ENCODE results near the gene CUBN. TPM values are rescaled to one million over a fixed set of nuclear protein-coding genes. Genes with fewer than 3 reads are reported as not detected.

Gene CUBN
- total and polyA plus RNA-seq, 9 of the 15 experiments (the other 6 are each of a cell fraction or from before 2014, with no cell fraction given): 0.04 to 0.33 (median 0.09) TPM

GRCh38 chr10:16817125-16818019, 312.2 kb downstream of the CUBN start, which contains the start of gene RSU1 (continued):
- TF ChIP-seq SRSF9 (IDR thresholded peaks at IDR 0.05; ENCODE audit: borderline replicate concordance, low read depth, low read length): no peak
- peak; percentile 71; the same call in 1 of the 2 replicates for TF ChIP-seq ZBTB7A (IDR thresholded peaks at IDR 0.05; ENCODE audit: borderline replicate concordance, control insufficient read depth, low read depth, low read length)
- TF ChIP-seq MAFK (IDR thresholded peaks at IDR 0.05; ENCODE audit: low read length): peak; percentile 5; the same call in 1 of the 2 replicates
- TF ChIP-seq, protein P1, sequence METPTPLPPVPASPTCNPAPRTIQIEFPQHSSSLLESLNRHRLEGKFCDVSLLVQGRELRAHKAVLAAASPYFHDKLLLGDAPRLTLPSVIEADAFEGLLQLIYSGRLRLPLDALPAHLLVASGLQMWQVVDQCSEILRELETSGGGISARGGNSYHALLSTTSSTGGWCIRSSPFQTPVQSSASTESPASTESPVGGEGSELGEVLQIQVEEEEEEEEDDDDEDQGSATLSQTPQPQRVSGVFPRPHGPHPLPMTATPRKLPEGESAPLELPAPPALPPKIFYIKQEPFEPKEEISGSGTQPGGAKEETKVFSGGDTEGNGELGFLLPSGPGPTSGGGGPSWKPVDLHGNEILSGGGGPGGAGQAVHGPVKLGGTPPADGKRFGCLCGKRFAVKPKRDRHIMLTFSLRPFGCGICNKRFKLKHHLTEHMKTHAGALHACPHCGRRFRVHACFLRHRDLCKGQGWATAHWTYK (CRISPR knock-in tag; IDR thresholded peaks at IDR 0.05): 0 out of 2 replicates have a peak, but pooled peaks have one; percentile 65
- no peak for TF ChIP-seq KAT7 (CRISPR knock-in tag; IDR thresholded peaks at IDR 0.05; ENCODE audit: borderline replicate concordance)
- no peak for TF ChIP-seq TCF15 (CRISPR knock-in tag; IDR thresholded peaks at IDR 0.05)
- no peak for TF ChIP-seq ETS2 (tag; IDR thresholded peaks at IDR 0.05; ENCODE audit: borderline replicate concordance, poor library complexity, severe bottlenecking)
- peak; percentile 77 for TF ChIP-seq PHF8 (IDR thresholded peaks at IDR 0.05; ENCODE audit: borderline replicate concordance, low read length)
- TF ChIP-seq ESRRA (IDR thresholded peaks at IDR 0.05; ENCODE audit: borderline replicate concordance, low read depth): peak; percentile 11; the same call in 1 of the 2 replicates
- no peak for TF ChIP-seq CHD2 (IDR thresholded peaks at IDR 0.05; ENCODE audit: low read depth, low read length)
- TF ChIP-seq DIDO1 (tag; IDR thresholded peaks at IDR 0.05; ENCODE audit: low read depth): 0 out of 2 replicates have a peak, but pooled peaks have one; percentile 32
- no peak for TF ChIP-seq DDX20 (tag; IDR thresholded peaks at IDR 0.05; ENCODE audit: low read depth)
- TF ChIP-seq POLR3G (IDR thresholded peaks at IDR 0.05; ENCODE audit: extremely low read depth, insufficient read length, insufficient replicate concordance): no peak
- TF ChIP-seq CREM (IDR thresholded peaks at IDR 0.05; ENCODE audit: low read depth): peak; percentile 61
- TF ChIP-seq L3MBTL2 (IDR thresholded peaks at IDR 0.05): peak; percentile 83
- no peak for TF ChIP-seq HNRNPUL1 (IDR thresholded peaks at IDR 0.05; ENCODE audit: low read length)
- TF ChIP-seq ZNF124 (CRISPR knock-in tag; IDR thresholded peaks at IDR 0.05): no peak
- TF ChIP-seq, protein P2, sequence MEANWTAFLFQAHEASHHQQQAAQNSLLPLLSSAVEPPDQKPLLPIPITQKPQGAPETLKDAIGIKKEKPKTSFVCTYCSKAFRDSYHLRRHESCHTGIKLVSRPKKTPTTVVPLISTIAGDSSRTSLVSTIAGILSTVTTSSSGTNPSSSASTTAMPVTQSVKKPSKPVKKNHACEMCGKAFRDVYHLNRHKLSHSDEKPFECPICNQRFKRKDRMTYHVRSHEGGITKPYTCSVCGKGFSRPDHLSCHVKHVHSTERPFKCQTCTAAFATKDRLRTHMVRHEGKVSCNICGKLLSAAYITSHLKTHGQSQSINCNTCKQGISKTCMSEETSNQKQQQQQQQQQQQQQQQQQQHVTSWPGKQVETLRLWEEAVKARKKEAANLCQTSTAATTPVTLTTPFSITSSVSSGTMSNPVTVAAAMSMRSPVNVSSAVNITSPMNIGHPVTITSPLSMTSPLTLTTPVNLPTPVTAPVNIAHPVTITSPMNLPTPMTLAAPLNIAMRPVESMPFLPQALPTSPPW (CRISPR knock-in tag; IDR thresholded peaks at IDR 0.05): peak; percentile 91
- peak; percentile 62; the same call in 1 of the 2 replicates for TF ChIP-seq JUND (IDR thresholded peaks at IDR 0.05; ENCODE audit: borderline replicate concordance, low read depth, low read length)
- peak; percentile 45; the same call in 1 of the 3 replicates for TF ChIP-seq JUND (tag; IDR thresholded peaks at IDR 0.05; ENCODE audit: borderline replicate concordance, low read depth, low read length)
- TF ChIP-seq ETS1 (conservative IDR thresholded peaks at IDR 0.05; ENCODE audit: control insufficient read depth, low read depth, low read length): peak; percentile 39; the same call in 1 of the 2 replicates

Measured in K562 (cell line).